Tibial artery (tissue), 4 donors: Measurements from ENCODE around the gene ADAMTS16.

Experiments
- DNase-seq, 2 donors: peaks; one replicate each; pipeline ENCODE4 v3.0.0-alpha.2; 2019
- H3K27ac ChIP-seq, 2 donors: fragments of 200-600 bp; sonication (generic) in 1 of 2; 1 replicate in 1 of 2; 2 replicates in 1 of 2; pipeline ENCODE4 v1.5.1; 2018 to 2019; ENCODE audit warnings: mild to moderate bottlenecking in 1 of 2
- H3K27me3 ChIP-seq, 2 donors: fragments of 200-600 bp; sonication (generic) in 1 of 2; one replicate each; pipeline versions ENCODE4 v1.5.1 to v1.6.0; 2016 to 2019
- H3K36me3 ChIP-seq, 3 donors: fragments of 200-600 bp; sonication (generic) in 2 of 3; one replicate each; pipeline ENCODE4 v1.5.1; 2016 to 2019; ENCODE audit warnings: mild to moderate bottlenecking in 2 of 3
- H3K4me1 ChIP-seq, 4 donors: fragments of 200-600 bp; sonication (generic) in 2 of 4; 1 replicate in 3 of 4; 2 replicates in 1 of 4; pipeline ENCODE4 v1.5.1; 2016 to 2019
- H3K4me3 ChIP-seq, 2 donors: fragments of 200-600 bp; sonication (generic) in 1 of 2; 1 replicate in 1 of 2; 2 replicates in 1 of 2; pipeline ENCODE4 v1.5.1; 2018 to 2019; ENCODE audit warnings: mild to moderate bottlenecking in 2 of 2
- H3K9me3 ChIP-seq, 3 donors: fragments of 200-600 bp; sonication (generic) in 1 of 3; one replicate each; pipeline ENCODE4 v1.5.1; 2016 to 2019
- CTCF ChIP-seq, 2 experiments: fragments of 200-600 bp in 1 of 2; fragments of 450-650 bp in 1 of 2; IDR thresholded peaks; one replicate each; pipeline ENCODE4 v1.5.1; 2017 to 2019; ENCODE audit warnings: antibody characterized with exemption in 2 of 2, mild to moderate bottlenecking in 1 of 2, moderate library complexity in 1 of 2
- intact Hi-C: fragments of 100-400 bp; cut with DNase I; formaldehyde crosslinking; loops from one replicate; pipeline ENCODE4 v1.15.0; 2023; ENCODE audit warnings: low total_unique reads

Gene ADAMTS16

GRCh38 chr5:5104550-5104949 is 35.6 kb upstream of the ADAMTS16 start:
- TF ChIP-seq CTCF (IDR thresholded peaks at IDR 0.05) = no peak
- H3K27me3 ChIP-seq = no peaks in the 10 kb centered on the region
- H3K4me1 ChIP-seq = no peaks in the 10 kb centered on the region
- no peak overlapping the region for H3K27ac ChIP-seq
- no peak for DNase-seq
- no peaks in the 10 kb centered on the region for H3K9me3 ChIP-seq
- no peak overlapping the region for H3K4me3 ChIP-seq
- intact Hi-C loops = no loop called here
- no peaks in the 10 kb centered on the region for H3K36me3 ChIP-seq

GRCh38 chr5:5105531-5105930 is 34.6 kb upstream of the ADAMTS16 start:
- intact Hi-C loops = no loop called here
- Histone ChIP-seq H3K4me3 (no peak overlapping the region), H3K27me3 (no peaks in the 10 kb centered on the region), H3K27ac (no peak overlapping the region), H3K9me3 (no peaks in the 10 kb centered on the region), H3K4me1 (no peaks in the 10 kb centered on the region), H3K36me3 (no peaks in the 10 kb centered on the region)
- TF ChIP-seq CTCF (IDR thresholded peaks at IDR 0.05) = no peak
- DNase-seq = no peak

GRCh38 chr5:5116956-5117355 is 23.2 kb upstream of the ADAMTS16 start:
- H3K36me3 ChIP-seq = no peaks in the 10 kb centered on the region

GRCh38 chr5:5122776-5123175 is 17.4 kb upstream of the ADAMTS16 start:
- peaks cover 0 to 2% of the 10 kb centered on the region in 2 donors for H3K27me3 ChIP-seq
- H3K4me3 ChIP-seq = no peak overlapping the region
- intact Hi-C loops = no loop called here
- no peak for DNase-seq
- H3K4me1 ChIP-seq = no peaks in the 10 kb centered on the region
- H3K36me3 ChIP-seq = no peaks in the 10 kb centered on the region
- TF ChIP-seq CTCF (IDR thresholded peaks at IDR 0.05) = no peak
- no peak overlapping the region for H3K27ac ChIP-seq
- peaks cover 0 to 8% (median 0%) of the 10 kb centered on the region in 3 donors for H3K9me3 ChIP-seq

More at GRCh38 chr5:5116956-5117355, 23.2 kb upstream of the ADAMTS16 start:
- Histone ChIP-seq H3K27ac (no peak overlapping the region), H3K4me1 (no peaks in the 10 kb centered on the region), H3K27me3 (no peaks in the 10 kb centered on the region), H3K4me3 (no peak overlapping the region), H3K9me3 (peaks cover 0 to 8% (median 0%) of the 10 kb centered on the region in 3 donors)
- intact Hi-C loops = no loop called here
- TF ChIP-seq CTCF (IDR thresholded peaks at IDR 0.05) = no peak
- DNase-seq = no peak

- TF ChIP-seq CTCF (IDR thresholded peaks at IDR 0.05) = no peak
These were observed 15.9 kb upstream of the ADAMTS16 start for GRCh38 chr5:5124231-5124630.

GRCh38 chr5:5126444-5126843 is 13.7 kb upstream of the ADAMTS16 start:
- no peak overlapping the region for H3K4me3 ChIP-seq
- TF ChIP-seq CTCF (IDR thresholded peaks at IDR 0.05) = no peak
- H3K27ac ChIP-seq = no peak overlapping the region
- no peaks in the 10 kb centered on the region for H3K9me3 ChIP-seq
- DNase-seq = no peak
- H3K4me1 ChIP-seq = no peaks in the 10 kb centered on the region
- no peaks in the 10 kb centered on the region for H3K36me3 ChIP-seq
- H3K27me3 ChIP-seq = peaks cover 0 to 2% of the 10 kb centered on the region in 2 donors
- intact Hi-C loops = no loop called here

More at GRCh38 chr5:5124231-5124630, 15.9 kb upstream of the ADAMTS16 start:
- Histone ChIP-seq H3K27me3 (peaks cover 0 to 2% of the 10 kb centered on the region in 2 donors), H3K36me3 (no peaks in the 10 kb centered on the region), H3K27ac (no peak overlapping the region), H3K9me3 (peaks cover 0 to 2% (median 0%) of the 10 kb centered on the region in 3 donors), H3K4me1 (no peaks in the 10 kb centered on the region), H3K4me3 (no peak overlapping the region)
- no peak for DNase-seq
- intact Hi-C loops = no loop called here
